GM12873 (cell line): Measurements from ENCODE around the gene ZMYM4.

Experiments
- TF ChIP-seq, protein P1 (sequence below): IDR thresholded peaks from 2 replicates; pipeline ENCODE4 v1.5.1; 2012; ENCODE audit warnings: low read depth, mild to moderate bottlenecking, moderate library complexity, low read length, control low read depth; ENCODE audit not compliant: insufficient read depth; ENCODE audit errors: missing control alignments

The ZMYM4 gene

DNA sequence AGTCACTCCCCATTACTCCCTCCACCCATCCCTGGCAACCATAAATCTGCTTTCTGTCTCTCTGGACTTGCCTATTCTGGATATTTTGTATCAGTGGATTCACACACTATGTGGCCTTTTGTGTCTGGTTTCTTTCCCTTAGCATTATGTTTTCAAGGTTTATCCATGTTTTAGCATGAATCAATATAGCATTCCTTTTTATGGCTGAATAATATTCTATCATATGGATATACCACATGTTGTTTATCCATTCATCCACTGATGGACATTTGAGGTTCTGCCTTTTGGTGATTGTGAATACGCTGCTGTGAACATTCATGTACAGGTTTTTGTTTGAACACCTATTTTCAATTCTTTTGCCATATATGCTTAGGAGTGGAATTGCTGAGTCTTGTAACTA lies 140.4 kb downstream of the ZMYM4 start:
- TF ChIP-seq, protein P1, sequence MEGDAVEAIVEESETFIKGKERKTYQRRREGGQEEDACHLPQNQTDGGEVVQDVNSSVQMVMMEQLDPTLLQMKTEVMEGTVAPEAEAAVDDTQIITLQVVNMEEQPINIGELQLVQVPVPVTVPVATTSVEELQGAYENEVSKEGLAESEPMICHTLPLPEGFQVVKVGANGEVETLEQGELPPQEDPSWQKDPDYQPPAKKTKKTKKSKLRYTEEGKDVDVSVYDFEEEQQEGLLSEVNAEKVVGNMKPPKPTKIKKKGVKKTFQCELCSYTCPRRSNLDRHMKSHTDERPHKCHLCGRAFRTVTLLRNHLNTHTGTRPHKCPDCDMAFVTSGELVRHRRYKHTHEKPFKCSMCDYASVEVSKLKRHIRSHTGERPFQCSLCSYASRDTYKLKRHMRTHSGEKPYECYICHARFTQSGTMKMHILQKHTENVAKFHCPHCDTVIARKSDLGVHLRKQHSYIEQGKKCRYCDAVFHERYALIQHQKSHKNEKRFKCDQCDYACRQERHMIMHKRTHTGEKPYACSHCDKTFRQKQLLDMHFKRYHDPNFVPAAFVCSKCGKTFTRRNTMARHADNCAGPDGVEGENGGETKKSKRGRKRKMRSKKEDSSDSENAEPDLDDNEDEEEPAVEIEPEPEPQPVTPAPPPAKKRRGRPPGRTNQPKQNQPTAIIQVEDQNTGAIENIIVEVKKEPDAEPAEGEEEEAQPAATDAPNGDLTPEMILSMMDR: no peak

DNA sequence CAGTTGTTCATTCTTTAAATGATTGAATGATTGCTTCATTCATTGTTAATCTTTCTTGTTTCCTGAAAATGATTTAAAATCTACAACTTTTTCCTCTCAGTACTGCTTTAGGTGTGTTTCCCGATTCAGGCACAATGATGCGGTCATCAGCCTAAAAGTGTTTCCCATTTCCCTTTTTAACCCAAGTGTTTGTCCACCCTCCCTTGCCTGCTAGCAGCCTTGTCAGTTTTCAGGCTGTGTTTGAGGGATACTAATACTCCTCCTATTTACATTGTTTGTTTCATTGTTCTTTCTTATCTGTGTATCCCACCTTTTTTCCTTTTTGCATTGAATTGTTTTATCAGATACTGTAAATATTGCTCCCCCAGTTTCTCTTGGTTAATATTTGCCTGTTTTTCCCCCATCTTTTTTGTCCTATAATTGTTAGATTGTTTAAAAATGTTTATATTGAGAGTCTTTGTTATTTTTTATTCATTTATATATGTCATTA lies 157.6 kb downstream of the ZMYM4 start:
- TF ChIP-seq, protein P1: no peak

DNA sequence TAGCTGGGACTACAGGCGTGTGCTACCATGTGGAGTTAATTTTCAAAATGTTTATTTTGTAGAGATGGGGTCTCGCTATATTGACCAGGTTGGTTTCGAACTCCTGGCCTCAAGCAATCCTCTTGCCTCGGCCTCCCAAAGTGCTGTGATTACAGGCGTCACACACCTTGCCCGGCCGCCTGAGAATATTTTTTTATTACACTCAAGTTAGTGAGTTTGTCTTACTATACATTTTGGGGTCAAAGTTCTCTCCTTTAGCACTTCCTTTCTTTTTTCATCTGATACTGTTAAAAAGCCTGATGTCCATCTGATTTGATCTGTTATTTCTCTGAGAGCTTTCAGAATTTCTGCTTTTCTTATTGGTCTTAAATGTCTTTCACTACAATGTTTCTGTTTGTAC lies 159.9 kb downstream of the ZMYM4 start:
- TF ChIP-seq, protein P1: no peak

DNA sequence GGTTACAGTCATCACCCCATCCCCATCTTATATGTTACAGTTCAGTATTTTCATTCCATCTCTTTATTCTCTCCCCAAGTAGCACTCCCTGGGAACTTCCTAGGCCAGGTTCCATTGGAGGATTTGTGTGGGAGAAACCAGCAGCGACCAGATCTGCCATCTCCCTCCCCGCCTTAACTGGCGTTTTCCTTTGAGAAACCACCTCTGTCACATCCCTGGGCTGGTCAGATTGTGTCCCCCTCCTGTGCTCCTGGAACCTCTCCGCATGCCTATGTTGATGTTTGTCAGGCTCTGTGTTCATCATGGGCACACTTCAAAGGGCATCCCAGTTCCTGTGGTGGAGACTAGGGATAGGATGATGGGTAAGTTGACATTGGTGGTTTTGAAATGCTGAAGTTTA lies 162.3 kb downstream of the ZMYM4 start:
- TF ChIP-seq, protein P1: no peak

DNA sequence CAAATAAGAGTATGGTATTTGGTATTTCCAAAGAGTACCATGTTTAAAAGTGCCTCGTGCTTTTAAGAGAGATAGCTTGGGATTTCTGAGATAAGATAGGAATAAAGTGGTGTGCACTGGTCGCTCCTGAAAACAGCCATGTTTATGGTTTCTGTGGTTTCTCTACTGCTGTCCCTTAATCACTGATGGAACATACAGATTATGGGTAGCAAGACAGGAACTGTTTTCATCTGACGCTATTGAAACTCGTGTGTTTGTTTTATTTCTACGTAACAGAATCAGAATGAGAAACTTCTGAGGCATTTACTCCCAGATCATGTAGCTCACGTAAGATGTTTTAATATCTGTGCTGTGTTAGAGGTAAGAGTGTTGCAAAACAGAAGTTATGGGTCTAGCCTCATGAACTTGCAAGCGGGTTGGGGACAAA lies 162.7 kb downstream of the ZMYM4 start:
- TF ChIP-seq, protein P1: no peak

DNA sequence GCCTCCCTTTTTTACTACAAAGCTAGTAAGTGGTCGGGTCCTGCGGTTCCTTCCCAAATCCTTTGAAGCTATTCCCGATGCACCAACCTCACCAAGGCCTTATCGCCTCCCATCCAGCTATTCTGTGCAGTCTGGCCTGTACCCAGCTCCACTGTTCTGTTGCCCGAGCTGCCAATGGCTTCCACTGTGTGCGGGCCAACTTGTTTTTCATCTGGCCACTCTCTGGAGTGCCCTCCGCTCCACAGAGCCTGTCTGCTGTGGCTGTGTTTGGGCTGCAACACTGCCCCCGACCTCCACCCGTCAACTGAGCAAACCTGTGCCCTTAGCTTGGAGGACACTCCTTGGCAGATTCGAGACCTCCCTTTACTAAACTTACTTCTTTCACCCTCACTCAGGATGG lies 163.7 kb downstream of the ZMYM4 start:
- TF ChIP-seq, protein P1: no peak

DNA sequence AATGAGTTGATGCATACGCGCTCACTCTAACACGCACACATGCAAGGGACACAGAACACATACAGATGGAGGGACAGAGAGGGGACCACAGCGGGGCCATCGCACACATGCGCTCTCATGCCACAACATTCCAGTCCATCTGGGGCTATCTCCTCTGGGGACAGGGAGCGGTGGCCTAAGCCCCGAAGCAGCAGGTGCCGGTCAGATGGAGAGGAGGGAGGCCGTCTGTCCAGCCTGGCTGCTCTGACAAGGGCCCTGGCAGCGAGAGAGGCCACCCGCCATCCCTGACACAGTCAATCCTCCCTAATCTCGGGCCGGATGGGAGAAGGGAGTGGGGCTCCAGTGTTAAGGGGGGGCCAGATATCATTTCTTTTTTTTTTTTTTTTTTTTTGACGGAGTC lies 165.2 kb downstream of the ZMYM4 start:
- TF ChIP-seq, protein P1: no peak
